K562 (cell line): ENCODE measurements around the gene PLEKHA7.

Source experiments
- CTCF ChIP-seq, 3 experiments: IDR thresholded peaks in 2 of 3; conservative IDR thresholded peaks in 1 of 3; 2 replicates each; pipeline ENCODE4 v1.5.1; 2011 to 2012; ENCODE audit warnings: low read length in 3 of 3, mild to moderate bottlenecking in 3 of 3, control low read depth in 2 of 3, improper control_type of control experiment in 1 of 3, inconsistent platforms in 1 of 3, low read depth in 1 of 3, mixed read lengths in 1 of 3, moderate library complexity in 1 of 3; ENCODE audit not compliant: insufficient read depth in 2 of 3
- EZH2 ChIP-seq: IDR thresholded peaks from 2 replicates; pipeline ENCODE4 v1.6.1; 2012; ENCODE audit warnings: low read depth, mild to moderate bottlenecking, inconsistent platforms, low read length, borderline replicate concordance
- FOXO4 ChIP-seq: fragments of 450-650 bp; formaldehyde crosslinking; IDR thresholded peaks from 2 replicates; pipeline ENCODE4 v1.4.0; 2020; ENCODE audit warnings: mild to moderate bottlenecking, moderate library complexity
- REST ChIP-seq, 2 experiments: fragments of 450-650 bp; formaldehyde crosslinking in 1 of 2; IDR thresholded peaks; 2 replicates each; pipeline versions ENCODE4 v1.4.0 to v1.6.1; 2014 to 2020; ENCODE audit warnings: mild to moderate bottlenecking in 2 of 2, borderline replicate concordance in 1 of 2, low read depth in 1 of 2
- SMARCA5 ChIP-seq: fragments of 450-650 bp; IDR thresholded peaks from 2 replicates; pipeline ENCODE4 v1.6.1; 2016
- SMC3 ChIP-seq: conservative IDR thresholded peaks from 2 replicates; pipeline ENCODE4 v1.6.1; 2011; ENCODE audit warnings: low read depth, low read length, improper control_type of control experiment; ENCODE audit not compliant: insufficient read depth
- SREBF2 ChIP-seq: sonication (generic); formaldehyde crosslinking; IDR thresholded peaks from 2 replicates; pipeline ENCODE4 v1.4.0; 2020; ENCODE audit warnings: mild to moderate bottlenecking, missing genetic modification reagents
- SRSF7 ChIP-seq: fragments of 200-400 bp; formaldehyde crosslinking; optimal IDR thresholded peaks from 2 replicates; pipeline ENCODE3; 2017; ENCODE audit warnings: mild to moderate bottlenecking, low read depth, low read length
- TARDBP ChIP-seq: fragments of 450-650 bp; IDR thresholded peaks from 2 replicates; pipeline ENCODE4 v1.6.1; 2016
- THRA ChIP-seq: fragments of 450-650 bp; IDR thresholded peaks from 2 replicates; pipeline ENCODE4 v1.6.1; 2017; ENCODE audit warnings: mild to moderate bottlenecking, moderate library complexity
- TRIM24 ChIP-seq, 2 experiments: fragments of 450-650 bp; IDR thresholded peaks; 2 replicates each; pipeline ENCODE4 v1.6.1; 2016
- USF1 ChIP-seq: sonication (generic); formaldehyde crosslinking; IDR thresholded peaks from 2 replicates; pipeline ENCODE4 v1.9.0; 2022; ENCODE audit warnings: mild to moderate bottlenecking, missing genetic modification reagents
- ZNF324 ChIP-seq: fragments of 250-450 bp; sonication (Bioruptor Pico); IDR thresholded peaks from 2 replicates; pipeline ENCODE4 v1.4.0; 2020; ENCODE audit warnings: mild to moderate bottlenecking

- TF ChIP-seq TARDBP, result no peak
- TF ChIP-seq SREBF2 (CRISPR knock-in tag), result no peak
- TF ChIP-seq EZH2, result no peak
- no peak for TF ChIP-seq REST (IDR thresholded peaks at IDR 0.05; ENCODE audit: borderline replicate concordance)
- no peak for TF ChIP-seq REST (CRISPR knock-in tag; IDR thresholded peaks at IDR 0.05; ENCODE audit: low read depth)
- no peak for TF ChIP-seq ZNF324 (CRISPR knock-in tag)
- no peak for TF ChIP-seq FOXO4 (CRISPR knock-in tag)
- TF ChIP-seq USF1, result no peak
- TF ChIP-seq TRIM24 (IDR thresholded peaks at IDR 0.05), result no peak
- no peak for TF ChIP-seq SMARCA5
- no peak for TF ChIP-seq SRSF7
- TF ChIP-seq THRA, result no peak
- no peak for TF ChIP-seq SMC3
- no peak for TF ChIP-seq CTCF (IDR thresholded peaks at IDR 0.05 in 2 of 3, conservative IDR thresholded peaks at IDR 0.05 in 1 of 3; ENCODE audit: insufficient read depth in 2 of 3, low read depth in 1 of 3, low read length in 3 of 3)
Observed at GRCh38 chr11:16969010-16969999, 44.9 kb downstream of the PLEKHA7 start.
